Common myeloid progenitor, CD34-positive (primary cell): ENCODE data around the gene SRSF5.
"Not testable (repeated sequence)": the region's sequence is repeated elsewhere in the genome, so short reads cannot be mapped to it uniquely, and the experiment has no call there.

Source experiments
- CTCF ChIA-PET: fragments of 350-600 bp; sonication (Branson Sonifier 250); formaldehyde crosslinking; loops from one replicate; lab custom pipeline; 2021; ENCODE audit warnings: antibody characterized with exemption; lab: Charles Lee
- POLR2A ChIA-PET: fragments of 350-600 bp; sonication (Branson Sonifier 250); formaldehyde crosslinking; loops from one replicate; lab custom pipeline; 2021; ENCODE audit warnings: antibody characterized with exemption; lab: Charles Lee
- DNase-seq, 3 donors: peaks; one replicate each; pipeline versions ENCODE4 v3.0.0 to v3.0.0-alpha.2; 2013
- H3K27ac ChIP-seq, 2 experiments: 1 replicate in 1 of 2; 2 replicates in 1 of 2; pipeline ENCODE4 v1.7.0; 2013; ENCODE audit warnings: inconsistent platforms in 2 of 2, low read length in 2 of 2, mild to moderate bottlenecking in 2 of 2, low read depth in 1 of 2, moderate library complexity in 1 of 2; ENCODE audit not compliant: severe bottlenecking in 2 of 2, insufficient read depth in 1 of 2, poor library complexity in 1 of 2
- H3K27me3 ChIP-seq, 5 experiments: replicated peaks in 2 of 5; 1 replicate in 3 of 5; 2 replicates in 2 of 5; pipeline versions ENCODE4 v1.6.1 to v1.7.0; 2013; ENCODE audit warnings: low read length in 4 of 5, mild to moderate bottlenecking in 2 of 5, moderate library complexity in 2 of 5, inconsistent platforms in 1 of 5; ENCODE audit not compliant: insufficient read depth in 5 of 5, control insufficient read depth in 4 of 5
- H3K36me3 ChIP-seq, 4 experiments: 1 replicate in 2 of 4; 2 replicates in 2 of 4; pipeline versions ENCODE4 v1.6.1 to v1.7.0; 2013; ENCODE audit warnings: low read length in 3 of 4, control low read depth in 1 of 4, mild to moderate bottlenecking in 1 of 4; ENCODE audit not compliant: control insufficient read depth in 4 of 4, insufficient read depth in 4 of 4
- H3K4me1 ChIP-seq, 4 experiments: 1 replicate in 3 of 4; 2 replicates in 1 of 4; pipeline versions ENCODE4 v1.6.1 to v1.7.1; 2013; ENCODE audit warnings: low read length in 3 of 4, mild to moderate bottlenecking in 3 of 4, control low read depth in 1 of 4, inconsistent platforms in 1 of 4, moderate library complexity in 1 of 4; ENCODE audit not compliant: control insufficient read depth in 4 of 4, insufficient read depth in 4 of 4; ENCODE audit errors: control extremely low read depth in 1 of 4
- H3K4me3 ChIP-seq, 7 experiments: 1 replicate in 4 of 7; 2 replicates in 3 of 7; pipeline versions ENCODE4 v1.5.1 to v1.7.0; 2013; ENCODE audit warnings: mild to moderate bottlenecking in 7 of 7, low read length in 6 of 7, moderate library complexity in 6 of 7, inconsistent platforms in 2 of 7, low read depth in 2 of 7, control low read depth in 1 of 7; ENCODE audit not compliant: insufficient read depth in 4 of 7, control insufficient read depth in 1 of 7; ENCODE audit errors: extremely low read depth in 1 of 7
- H3K9me3 ChIP-seq, 5 experiments: 1 replicate in 4 of 5; 2 replicates in 1 of 5; pipeline versions ENCODE4 v1.6.1 to v1.7.1; 2013; ENCODE audit warnings: low read length in 4 of 5, mild to moderate bottlenecking in 2 of 5, inconsistent platforms in 1 of 5, low read depth in 1 of 5, moderate library complexity in 1 of 5; ENCODE audit not compliant: control insufficient read depth in 4 of 5, insufficient read depth in 2 of 5; ENCODE audit errors: control extremely low read depth in 1 of 5
- WGBS: methylation state at CpG from one replicate; pipeline ENCODE4 v1.1.5; 2013; ENCODE audit not compliant: insufficient coverage; 5-methylcytosine and 5-hydroxymethylcytosine counted together

SRSF5 gene

GRCh38 chr14:69731919-69732598 is 34.9 kb upstream of the SRSF5 start:
- H3K27me3 ChIP-seq, DNase-seq, H3K4me1 ChIP-seq, H3K36me3 ChIP-seq, H3K4me3 ChIP-seq, H3K9me3 ChIP-seq, POLR2A ChIA-PET, H3K27ac ChIP-seq: not testable (repeated sequence)
- WGBS, result 99% methylated on average over 8 of the region's 8 CpGs
- CTCF ChIA-PET, result interaction anchor here (1.2 to 3.1 kb wide), 5 partner anchors 20 to 296 kb away, joined by 3 to 17 read pairs (median 6); no protein-coding TSS in a partner anchor

GRCh38 chr14:69736405-69736804 is 30.5 kb upstream of the SRSF5 start:
- H3K4me1 ChIP-seq, H3K9me3 ChIP-seq, H3K36me3 ChIP-seq, H3K27me3 ChIP-seq, DNase-seq, POLR2A ChIA-PET, H3K4me3 ChIP-seq, H3K27ac ChIP-seq: not testable (repeated sequence)
- 97% methylated on average over 4 of the region's 4 CpGs for WGBS
- CTCF ChIA-PET, result interaction anchor here (1.1 to 1.4 kb wide), 2 partner anchors 9 to 152 kb away, joined by 3 read pairs; no protein-coding TSS in a partner anchor

GRCh38 chr14:69741055-69741454 is 25.9 kb upstream of the SRSF5 start:
- WGBS, result no CpG with 5 or more reads among the region's 1 CpG
- ChIA-PET POLR2A (no interaction called here), CTCF (interaction anchor here (1.3 kb wide), 1 partner anchor 14 kb away, joined by 3 read pairs; no protein-coding TSS in a partner anchor)
- no peak for DNase-seq
- Histone ChIP-seq H3K9me3 (no peaks in the 10 kb centered on the region), H3K4me1 (peaks cover 0 to under 1% (median under 1%) of the 10 kb centered on the region in 4 experiments), H3K4me3 (no peak overlapping the region), H3K36me3 (no peaks in the 10 kb centered on the region), H3K27ac (no peak overlapping the region), H3K27me3 (no peaks in the 10 kb centered on the region)

GRCh38 chr14:69749956-69750355 is 17.0 kb upstream of the SRSF5 start:
- no peaks in the 10 kb centered on the region for H3K9me3 ChIP-seq
- no peak overlapping the region for H3K4me3 ChIP-seq
- no peak overlapping the region for H3K27ac ChIP-seq
- ChIA-PET CTCF (no interaction called here), POLR2A (no interaction called here)
- H3K27me3 ChIP-seq, result no peaks in the 10 kb centered on the region
- WGBS, result 100% methylated on average over 1 of the region's 1 CpG
- H3K36me3 ChIP-seq, result no peaks in the 10 kb centered on the region
- DNase-seq, result no peak
- H3K4me1 ChIP-seq, result peaks cover 0 to 12% (median 1%) of the 10 kb centered on the region in 4 experiments

GRCh38 chr14:69750495-69750894 is 16.4 kb upstream of the SRSF5 start:
- no peak for DNase-seq
- WGBS, result 100% methylated on average over 2 of the region's 2 CpGs
- POLR2A ChIA-PET, result no interaction called here
- Histone ChIP-seq H3K36me3 (no peaks in the 10 kb centered on the region), H3K4me1 (peaks cover 0 to 15% (median 1%) of the 10 kb centered on the region in 4 experiments), H3K4me3 (no peak overlapping the region), H3K9me3 (no peaks in the 10 kb centered on the region), H3K27ac (no peak overlapping the region), H3K27me3 (no peaks in the 10 kb centered on the region)
- CTCF ChIA-PET, result no interaction called here

GRCh38 chr14:69752773-69753172 is 14.2 kb upstream of the SRSF5 start:
- H3K4me1 ChIP-seq, result peaks cover 0 to 13% (median 0%) of the 10 kb centered on the region in 4 experiments
- no peaks in the 10 kb centered on the region for H3K9me3 ChIP-seq
- 80% methylated on average over 1 of the region's 1 CpG for WGBS
- POLR2A ChIA-PET, result interaction anchor here (1.2 kb wide), 1 partner anchor 19 kb away, joined by 3 read pairs; no protein-coding TSS in a partner anchor
- CTCF ChIA-PET, result interaction anchor here (1.0 kb wide), 1 partner anchor 9 kb away, joined by 4 read pairs; no protein-coding TSS in a partner anchor
- H3K27ac ChIP-seq, result no peak overlapping the region
- no peaks in the 10 kb centered on the region for H3K36me3 ChIP-seq
- H3K4me3 ChIP-seq, result no peak overlapping the region
- H3K27me3 ChIP-seq, result no peaks in the 10 kb centered on the region
- no peak for DNase-seq

GRCh38 chr14:69753860-69754259 is 13.1 kb upstream of the SRSF5 start:
- H3K9me3 ChIP-seq, result no peaks in the 10 kb centered on the region
- CTCF ChIA-PET, result interaction anchor here (0.6 to 1.9 kb wide), 2 partner anchors 13 to 151 kb away, joined by 4 to 5 read pairs; partner anchors contain the start of gene SRSF5
- no peak overlapping the region for H3K27ac ChIP-seq
- no peaks in the 10 kb centered on the region for H3K36me3 ChIP-seq
- DNase-seq, result peak in 1 of 3 donors; percentile 34
- H3K27me3 ChIP-seq, result no peaks in the 10 kb centered on the region
- POLR2A ChIA-PET, result no interaction called here
- H3K4me1 ChIP-seq, result peaks cover 0 to 13% (median 0%) of the 10 kb centered on the region in 4 experiments
- H3K4me3 ChIP-seq, result no peak overlapping the region
- 83% methylated on average over 1 of the region's 1 CpG for WGBS
